ENCODE data around the gene PID1.

GRCh38 chr2:229141424-229142025 lies 129.6 kb downstream of the PID1 start:
- TF ChIP-seq POLR2AphosphoS5 (IDR thresholded peaks at IDR 0.05; ENCODE audit: low read depth, low read length) (no peak), CTCF (IDR thresholded peaks at IDR 0.05) (no peak)

Data from Panc1 (cell line).